ENCODE data around the gene MMAA.

Gene MMAA

DNA sequence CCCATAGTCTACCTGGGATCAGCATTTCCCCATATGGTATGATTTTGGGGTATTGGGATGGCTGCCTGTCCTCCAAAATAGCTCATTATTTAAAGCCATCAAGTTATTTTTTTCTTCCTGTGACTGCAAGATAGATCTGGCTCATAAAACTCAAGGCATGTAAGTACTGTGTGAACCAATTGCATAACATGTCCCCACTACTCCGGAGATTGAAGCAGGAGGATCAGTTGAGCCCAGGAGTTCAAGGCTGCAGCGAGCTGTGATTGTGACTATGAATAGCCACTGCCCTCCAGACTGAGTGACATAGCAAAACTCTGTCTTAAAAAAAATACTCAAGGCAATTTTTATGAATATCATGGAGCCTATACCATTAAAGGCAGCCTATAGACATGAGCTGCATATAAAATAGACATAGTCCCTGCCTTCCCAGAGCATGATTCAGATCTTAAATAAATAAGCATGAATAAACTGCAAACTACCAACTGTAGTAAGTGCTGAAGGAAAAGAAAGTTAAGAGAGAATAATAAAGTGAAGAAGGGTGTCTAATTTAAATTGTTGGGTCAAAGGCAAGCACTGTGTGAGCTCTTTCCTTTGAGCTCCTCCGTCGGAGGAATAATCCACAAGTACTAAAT, 16.9 kb upstream of the MMAA start:
- DNase-seq (ENCODE audit: extremely low read depth, low read depth): no peak
- no peak for TF ChIP-seq CTCF (IDR thresholded peaks at IDR 0.05; ENCODE audit: low read depth, low read length)

DNA sequence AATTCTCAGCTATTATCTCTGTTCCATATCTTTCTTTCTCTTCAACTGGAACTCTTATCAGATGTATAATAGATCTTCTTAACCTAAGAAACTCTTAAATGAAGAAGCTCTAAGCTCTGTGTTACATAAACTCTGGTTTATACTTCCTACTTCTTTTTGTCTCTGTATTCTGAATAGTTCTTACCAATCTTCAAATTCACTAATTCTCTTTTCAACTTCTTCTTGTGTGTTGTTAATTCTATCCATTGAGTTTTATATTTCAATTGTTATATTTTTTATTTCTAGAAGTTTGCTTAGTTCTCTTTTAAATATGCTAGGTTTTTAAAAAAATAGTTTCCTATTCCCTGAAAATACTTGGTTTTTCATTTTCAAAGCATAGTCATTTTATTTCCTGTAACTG, 13.2 kb upstream of the MMAA start:
- TF ChIP-seq CTCF (IDR thresholded peaks at IDR 0.05; ENCODE audit: low read depth, low read length): no peak
- DNase-seq (ENCODE audit: extremely low read depth, low read depth): no peak

- TF ChIP-seq CTCF (IDR thresholded peaks at IDR 0.05; ENCODE audit: low read depth, low read length): peak; percentile 80
- DNase-seq (ENCODE audit: extremely low read depth, low read depth): peak; percentile 34
Observed at GRCh38 chr4:145609481-145610427, 9.4 kb upstream of the MMAA start.

DNA sequence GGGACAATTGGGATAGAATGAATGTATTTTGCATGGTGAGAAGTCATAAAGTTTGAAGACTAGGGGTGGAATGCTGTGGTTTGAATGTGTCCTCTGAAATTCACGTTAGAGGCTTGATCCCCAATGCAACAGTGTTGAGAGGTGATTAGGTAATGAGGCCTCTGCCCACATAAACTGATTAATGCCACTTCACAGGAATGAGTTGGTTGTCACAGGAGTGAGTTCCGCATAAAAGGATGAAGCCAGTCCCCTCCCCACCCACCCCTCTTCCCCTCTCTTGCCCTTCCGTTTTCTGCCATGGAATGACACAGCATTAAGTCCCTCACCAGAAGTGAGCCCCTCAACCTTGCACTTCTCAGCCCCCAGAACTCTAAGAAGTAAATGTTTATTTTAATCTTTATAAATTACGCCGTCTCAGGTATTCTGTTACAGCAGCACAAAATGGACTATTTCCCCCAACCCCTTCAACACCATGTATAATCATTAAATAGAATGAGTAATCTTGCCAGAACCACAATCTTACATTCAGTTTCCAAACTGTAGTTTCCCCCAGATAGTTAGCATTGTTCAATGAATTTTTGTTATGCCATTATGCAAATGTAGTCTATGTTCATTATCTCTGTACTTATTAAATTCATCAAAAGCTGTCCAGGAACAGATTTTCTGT, 5.5 kb upstream of the MMAA start:
- no peak for TF ChIP-seq CTCF (IDR thresholded peaks at IDR 0.05; ENCODE audit: low read depth, low read length)
- no peak for DNase-seq (ENCODE audit: extremely low read depth, low read depth)

DNA sequence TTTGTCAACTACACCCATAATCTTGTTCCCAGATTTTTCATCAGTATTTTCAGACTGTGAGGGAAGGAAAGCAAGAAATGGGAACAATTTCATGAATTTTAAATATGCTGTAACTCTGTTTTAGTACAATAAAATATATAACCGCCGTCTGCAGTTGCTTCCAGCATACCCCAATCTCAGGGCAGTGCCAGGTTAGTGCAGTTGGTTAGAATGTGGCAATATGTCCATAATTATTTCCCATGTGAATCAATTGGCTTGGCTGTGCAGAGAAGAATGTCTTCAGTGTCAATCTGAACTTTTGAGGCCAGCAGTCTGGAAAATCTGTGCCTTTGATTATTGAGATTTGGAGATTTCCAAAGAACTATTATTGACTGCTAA, 5.0 kb upstream of the MMAA start:
- DNase-seq (ENCODE audit: extremely low read depth, low read depth): no peak
- TF ChIP-seq CTCF (IDR thresholded peaks at IDR 0.05; ENCODE audit: low read depth, low read length): no peak

DNA sequence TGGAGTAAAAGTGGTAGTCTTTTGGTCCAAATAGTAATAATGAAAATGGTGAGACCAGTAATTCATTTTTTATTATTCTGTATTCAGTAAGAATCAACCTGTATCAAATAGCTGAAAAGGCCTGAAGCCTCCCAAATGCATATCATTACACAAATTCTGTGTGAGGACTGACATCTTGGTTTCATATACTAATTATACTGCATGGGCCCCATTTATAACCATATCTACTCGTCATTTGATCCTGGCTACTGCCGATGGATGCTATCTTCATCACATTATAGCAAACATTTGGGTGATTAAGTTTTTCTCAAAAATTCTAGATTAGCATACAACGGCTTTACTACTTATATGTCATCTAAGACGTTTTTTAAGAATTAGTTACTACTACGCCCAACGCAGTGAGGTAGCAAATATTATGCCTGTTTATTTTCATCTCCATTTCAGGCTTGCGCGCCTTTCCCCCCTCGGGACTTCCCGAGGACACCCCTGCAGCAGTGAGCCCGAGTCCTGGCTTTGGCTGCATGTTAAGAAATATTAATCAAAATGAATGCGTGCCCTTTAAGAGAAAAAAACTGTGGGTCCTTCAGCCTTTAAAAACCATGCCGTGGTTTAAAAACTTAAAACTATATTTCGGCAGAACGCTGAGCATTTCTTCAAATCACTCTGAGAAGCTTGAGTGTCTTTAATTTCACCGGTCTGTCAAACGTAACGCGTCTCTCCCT, 814 bp upstream of the MMAA start:
- no peak for DNase-seq (ENCODE audit: extremely low read depth, low read depth)
- no peak for TF ChIP-seq CTCF (IDR thresholded peaks at IDR 0.05; ENCODE audit: low read depth, low read length)
